ENCODE results near the gene HDAC4.

- TF ChIP-seq CTCF (IDR thresholded peaks at IDR 0.05) (no peak), EZH2 (IDR thresholded peaks at IDR 0.05; ENCODE audit: borderline replicate concordance, insufficient read depth, low read depth, low read length, poor library complexity, severe bottlenecking) (no peak)
Measured at GRCh38 chr2:239361311-239361642, 39.5 kb downstream of the HDAC4 start.
